Right atrium auricular region (tissue), 2 donors: ENCODE measurements around the gene CX3CR1. TPM values are rescaled to one million over a fixed set of nuclear protein-coding genes. Genes with fewer than 3 reads are reported as not detected.

Experiments used
- DNase-seq: peaks from one replicate; pipeline ENCODE4 v3.0.0-alpha.2; 2019; ENCODE audit warnings: low spot score
- H3K27ac ChIP-seq, 2 donors: fragments of 200-600 bp; sonication (generic); 1 replicate in 1 of 2; 2 replicates in 1 of 2; pipeline ENCODE4 v1.5.1; 2016 to 2019
- H3K27me3 ChIP-seq, 2 donors: fragments of 200-600 bp; sonication (generic); one replicate each; pipeline versions ENCODE4 v1.5.1 to v1.6.0; 2017 to 2019
- H3K36me3 ChIP-seq: fragments of 200-600 bp; sonication (generic); one replicate; pipeline ENCODE4 v1.5.1; 2016
- H3K4me1 ChIP-seq, 2 donors: fragments of 200-600 bp; sonication (generic); one replicate each; pipeline versions ENCODE4 v1.5.1 to v1.6.0; 2017 to 2019
- H3K4me3 ChIP-seq, 2 donors: fragments of 200-600 bp; sonication (generic); 1 replicate in 1 of 2; 2 replicates in 1 of 2; pipeline ENCODE4 v1.5.1; 2017 to 2019; ENCODE audit warnings: mild to moderate bottlenecking in 1 of 2, moderate library complexity in 1 of 2
- H3K9me3 ChIP-seq, 2 donors: fragments of 200-600 bp; sonication (generic); one replicate each; pipeline ENCODE4 v1.5.1; 2019
- CTCF ChIP-seq, 2 donors: fragments of 200-600 bp; sonication (generic); IDR thresholded peaks; one replicate each; pipeline ENCODE4 v1.5.1; 2019; ENCODE audit warnings: antibody characterized with exemption in 2 of 2
- total RNA-seq, 2 donors: library from RNA; depleted of rRNA; stranded (reverse); fragments of >200 nt; gene quantifications; one replicate each; pipeline ENCODE4 v1.1.0, GENCODE V29; 2016

Gene CX3CR1
- total RNA-seq, 2 donors from 2014 or later = 0.26 to 0.59 TPM

GRCh38 chr3:39276746-39277145, 3.1 kb downstream of the CX3CR1 start:
- H3K36me3 ChIP-seq = no peaks in the 10 kb centered on the region
- peaks cover 0 to 7% of the 10 kb centered on the region in 2 donors for H3K4me1 ChIP-seq
- H3K27me3 ChIP-seq = no peaks in the 10 kb centered on the region
- TF ChIP-seq CTCF (IDR thresholded peaks at IDR 0.05) = no peak
- H3K27ac ChIP-seq = no peak overlapping the region
- H3K9me3 ChIP-seq = no peaks in the 10 kb centered on the region
- DNase-seq = no peak
- H3K4me3 ChIP-seq = no peak overlapping the region

DNA sequence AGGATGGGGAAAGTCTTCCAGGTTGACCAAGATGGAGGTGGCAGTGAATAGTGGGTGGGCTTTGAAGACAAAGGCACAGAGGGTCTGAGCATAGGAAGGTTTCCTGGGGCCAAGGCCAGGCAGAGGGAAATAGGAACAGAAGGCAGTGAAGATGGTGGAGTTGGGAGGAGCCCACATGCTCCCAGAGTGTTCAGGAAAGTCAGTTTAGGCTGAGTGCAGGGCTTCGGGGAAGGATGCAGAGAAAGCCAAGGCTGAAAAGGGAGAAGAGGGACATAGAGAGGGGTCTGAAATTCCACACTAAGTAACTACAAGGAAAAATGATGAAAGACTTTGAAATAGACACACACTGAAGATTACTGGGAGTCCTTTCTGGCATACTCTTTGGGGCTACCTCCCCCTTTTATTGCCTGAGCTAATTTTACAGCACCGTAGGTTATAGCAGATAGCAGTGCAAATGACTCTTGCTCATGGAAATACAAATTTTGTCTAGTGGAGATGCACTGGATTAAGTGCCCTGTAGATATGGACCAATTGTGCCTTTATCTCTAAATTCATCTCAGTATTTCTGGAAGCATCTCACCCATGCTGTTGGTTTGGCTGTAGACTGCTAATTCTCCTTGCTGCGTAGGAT, 3.8 kb downstream of the CX3CR1 start:
- Histone ChIP-seq H3K9me3 (no peaks in the 10 kb centered on the region), H3K27ac (no peak overlapping the region), H3K36me3 (no peaks in the 10 kb centered on the region), H3K27me3 (no peaks in the 10 kb centered on the region), H3K4me3 (no peak overlapping the region), H3K4me1 (peaks cover 0 to 7% of the 10 kb centered on the region in 2 donors)
- DNase-seq = no peak
- no peak for TF ChIP-seq CTCF (IDR thresholded peaks at IDR 0.05)

- Histone ChIP-seq H3K27ac (no peak overlapping the region), H3K4me3 (no peak overlapping the region), H3K9me3 (no peaks in the 10 kb centered on the region), H3K4me1 (peaks cover 0 to 4% of the 10 kb centered on the region in 2 donors), H3K27me3 (no peaks in the 10 kb centered on the region), H3K36me3 (no peaks in the 10 kb centered on the region)
- no peak for TF ChIP-seq CTCF (IDR thresholded peaks at IDR 0.05)
- no peak for DNase-seq
These were observed 4.8 kb downstream of the CX3CR1 start for GRCh38 chr3:39275052-39275451.

DNA sequence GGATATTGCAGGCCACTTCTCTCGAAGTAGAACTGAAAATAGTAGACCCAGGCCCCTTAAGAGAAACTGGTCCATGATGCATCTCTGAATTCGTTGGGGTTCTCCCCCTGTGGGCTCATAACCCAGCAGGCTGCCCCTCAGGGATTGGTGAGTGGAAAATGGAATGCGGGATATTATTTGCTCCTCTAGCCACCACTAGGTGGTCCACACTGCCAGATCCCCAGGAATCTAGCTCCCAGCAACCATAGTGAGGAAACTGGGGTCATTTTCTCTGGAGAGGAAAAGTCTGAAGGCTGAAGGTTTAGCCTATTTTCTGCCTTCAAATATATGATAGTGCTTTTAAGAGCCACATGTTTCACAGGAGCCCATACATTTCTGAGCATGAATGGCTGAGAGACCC, 6.7 kb downstream of the CX3CR1 start:
- H3K4me3 ChIP-seq = no peak overlapping the region
- TF ChIP-seq CTCF (IDR thresholded peaks at IDR 0.05) = no peak
- H3K27me3 ChIP-seq = no peaks in the 10 kb centered on the region
- no peaks in the 10 kb centered on the region for H3K9me3 ChIP-seq
- H3K27ac ChIP-seq = no peak overlapping the region
- DNase-seq = no peak
- H3K4me1 ChIP-seq = no peaks in the 10 kb centered on the region
- H3K36me3 ChIP-seq = no peaks in the 10 kb centered on the region

DNA sequence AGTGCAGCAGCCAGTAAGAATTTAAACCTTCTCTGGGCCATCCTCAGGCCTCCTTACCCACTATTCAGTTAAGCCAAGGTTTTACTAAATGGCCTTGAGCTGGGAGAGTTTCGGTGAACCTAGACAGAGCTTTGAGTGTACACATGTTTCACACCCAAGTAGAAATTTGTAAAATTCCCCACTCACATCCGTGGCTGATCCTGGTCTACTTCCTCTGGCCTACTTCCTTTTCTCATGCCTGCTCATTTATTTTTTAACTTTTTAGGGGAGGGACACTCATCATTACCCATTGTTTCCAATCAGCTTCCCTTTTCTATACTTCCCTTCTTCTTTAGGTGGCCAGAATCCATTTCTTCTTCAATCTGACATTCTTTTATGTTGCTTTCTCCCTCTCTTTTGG, 7.6 kb downstream of the CX3CR1 start:
- H3K4me1 ChIP-seq = no peaks in the 10 kb centered on the region
- no peaks in the 10 kb centered on the region for H3K9me3 ChIP-seq
- no peak for DNase-seq
- H3K36me3 ChIP-seq = no peaks in the 10 kb centered on the region
- H3K27me3 ChIP-seq = no peaks in the 10 kb centered on the region
- no peak for TF ChIP-seq CTCF (IDR thresholded peaks at IDR 0.05)
- no peak overlapping the region for H3K4me3 ChIP-seq
- H3K27ac ChIP-seq = no peak overlapping the region

DNA sequence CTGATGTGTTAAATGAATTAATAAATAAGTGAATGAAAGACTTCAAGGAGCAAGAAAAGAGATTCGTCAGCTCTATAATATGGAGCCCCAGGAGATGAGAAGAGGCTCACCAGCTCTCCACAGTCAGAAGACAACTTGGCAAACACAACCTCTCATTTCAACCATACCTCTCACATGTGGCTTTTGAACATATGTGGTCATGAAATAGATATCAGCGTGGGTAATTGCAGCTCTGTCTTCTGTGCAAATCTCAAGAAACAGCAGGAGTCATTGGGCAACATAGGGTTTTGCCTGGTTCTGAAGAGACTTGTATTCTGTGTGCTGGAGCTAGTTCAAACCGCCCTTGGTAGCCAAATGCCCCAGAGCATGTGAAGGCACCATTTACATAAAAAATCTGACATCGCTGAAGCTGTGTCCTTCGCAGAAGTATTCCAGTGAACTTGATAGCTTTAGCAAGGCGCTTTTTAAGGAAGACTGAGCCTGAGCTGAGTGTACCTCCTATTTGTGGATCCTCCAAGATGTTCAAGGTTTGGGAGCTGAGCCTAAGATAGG, 8.4 kb downstream of the CX3CR1 start:
- no peak overlapping the region for H3K27ac ChIP-seq
- no peak for TF ChIP-seq CTCF (IDR thresholded peaks at IDR 0.05)
- H3K9me3 ChIP-seq = no peaks in the 10 kb centered on the region
- no peaks in the 10 kb centered on the region for H3K4me1 ChIP-seq
- no peaks in the 10 kb centered on the region for H3K27me3 ChIP-seq
- H3K36me3 ChIP-seq = no peaks in the 10 kb centered on the region
- DNase-seq = no peak
- no peak overlapping the region for H3K4me3 ChIP-seq
